Activated naive CD4-positive, alpha-beta T cell treated with anti-CD3 and anti-CD28 coated beads, Interleukin-2, amount 50 U/mL, for 72 hours (primary cell): Measurements from ENCODE around the gene CYSLTR1. TPM values are rescaled to one million over a fixed set of nuclear protein-coding genes. Genes with fewer than 3 reads are reported as not detected.
"Not testable (repeated sequence)": the region's sequence is repeated elsewhere in the genome, so short reads cannot be mapped to it uniquely, and the experiment has no call there.

Experiments
- ATAC-seq, 2 donors: fragments of 150-1000 bp; cut with Tn5 transposase; 2 replicates each; pipeline ENCODE4 v1.10.0; 2021; ENCODE audit warnings: mild to moderate bottlenecking in 2 of 2, moderate library complexity in 2 of 2
- DNase-seq, 2 donors: peaks; one replicate each; pipeline ENCODE4 v3.0.0; 2021 to 2022; ENCODE audit warnings: low spot score in 2 of 2
- H3K27ac Mint-ChIP-seq, 2 donors: one replicate each; pipeline ENCODE4 v1.8.0; 2022; ENCODE audit warnings: mild to moderate bottlenecking in 2 of 2, mixed read lengths in 2 of 2
- H3K36me3 Mint-ChIP-seq, 2 donors: one replicate each; pipeline ENCODE4 v1.8.0; 2022; ENCODE audit warnings: mixed read lengths in 2 of 2
- H3K9me3 Mint-ChIP-seq, 2 donors: one replicate each; pipeline ENCODE4 v1.8.0; 2022; ENCODE audit warnings: mixed read lengths in 2 of 2
- total RNA-seq, 2 donors: library from RNA; stranded (reverse); gene quantifications; one replicate each; pipeline ENCODE4 v1.2.3, GENCODE V29; 2022

CYSLTR1 gene
- total RNA-seq, 2 donors from 2014 or later: 3.1 to 7.8 TPM

GRCh38 chrX:78307665-78308064 is 19.7 kb downstream of the CYSLTR1 start:
- Mint-ChIP-seq H3K27ac (no peak overlapping the region), H3K9me3 (peaks cover 0 to 14% of the 10 kb centered on the region in 2 donors), H3K36me3 (peaks cover 6 to 7% of the 10 kb centered on the region in 2 donors)
- DNase-seq (no peak), ATAC-seq (no peak)

GRCh38 chrX:78303086-78303485 is 24.3 kb downstream of the CYSLTR1 start:
- peaks cover 5 to 6% of the 10 kb centered on the region in 2 donors for H3K9me3 Mint-ChIP-seq
- H3K36me3 Mint-ChIP-seq: peaks cover 10 to 19% of the 10 kb centered on the region in 2 donors
- DNase-seq (no peak), ATAC-seq (no peak)
- H3K27ac Mint-ChIP-seq: no peak overlapping the region

- not testable (repeated sequence) for ATAC-seq, DNase-seq, H3K27ac Mint-ChIP-seq
- Mint-ChIP-seq H3K9me3 (peaks cover 11 to 12% of the 10 kb centered on the region in 2 donors), H3K36me3 (peaks cover 13 to 15% of the 10 kb centered on the region in 2 donors)
Measured at GRCh38 chrX:78300933-78301332, 26.5 kb downstream of the CYSLTR1 start.

- peaks cover 5 to 17% of the 10 kb centered on the region in 2 donors for H3K36me3 Mint-ChIP-seq
- DNase-seq (no peak), ATAC-seq (no peak)
- H3K9me3 Mint-ChIP-seq: peaks cover 4 to 8% of the 10 kb centered on the region in 2 donors
- H3K27ac Mint-ChIP-seq: no peak overlapping the region
Measured at GRCh38 chrX:78283511-78283910, 43.9 kb downstream of the CYSLTR1 start.

- H3K36me3 Mint-ChIP-seq: peaks cover 4 to 9% of the 10 kb centered on the region in 2 donors
- no peak for DNase-seq
Measured at GRCh38 chrX:78237127-78237526, 90.3 kb downstream of the CYSLTR1 start.

GRCh38 chrX:78226047-78226446 is 101.4 kb downstream of the CYSLTR1 start:
- H3K9me3 Mint-ChIP-seq, H3K27ac Mint-ChIP-seq, H3K36me3 Mint-ChIP-seq, DNase-seq, ATAC-seq: not testable (repeated sequence)

More at GRCh38 chrX:78237127-78237526, 90.3 kb downstream of the CYSLTR1 start:
- H3K9me3 Mint-ChIP-seq: peaks cover 4 to 5% of the 10 kb centered on the region in 2 donors
- no peak overlapping the region for H3K27ac Mint-ChIP-seq
- ATAC-seq: peak; percentile 43 to 57

Other genes starting within 250 kb of the CYSLTR1 start
- gene PGK1, start 223.4 kb downstream of the CYSLTR1 start, total RNA-seq: 1,000 to 10,000 TPM in 1 of 2 donors, 100 to 1,000 TPM in 1; 472 to 1,846 TPM
- gene TAF9B, start 188.0 kb downstream of the CYSLTR1 start, total RNA-seq: 10 to 100 TPM; 16.9 to 32.3 TPM